WTC11 (cell line): Measurements from ENCODE around the gene STK33. TPM values are rescaled to one million over a fixed set of nuclear protein-coding genes. Genes with fewer than 3 reads are reported as not detected.

Experiments used
- ATAC-seq: fragments of 200-7000 bp; cut with Tn5 transposase; 2 replicates; pipeline ENCODE4 v1.10.0; 2021; ENCODE audit warnings: mild to moderate bottlenecking, moderate library complexity
- CTCF ChIA-PET: fragments of 300-600 bp; sonication (Branson Sonifier 250); formaldehyde crosslinking; loops from one replicate; lab custom pipeline; 2021; ENCODE audit warnings: antibody characterized with exemption; lab: Charles Lee
- POLR2A ChIA-PET: fragments of 350-600 bp; sonication (Branson Sonifier 250); formaldehyde crosslinking; loops from one replicate; lab custom pipeline; 2021; ENCODE audit warnings: antibody characterized with exemption; lab: Charles Lee
- DNase-seq: peaks from one replicate; pipeline ENCODE4 v3.0.0; 2021; ENCODE audit warnings: low spot score
- H3K27ac Mint-ChIP-seq: 2 replicates; pipeline ENCODE4 v1.8.0; 2021; ENCODE audit warnings: mixed read lengths
- H3K27me3 Mint-ChIP-seq: 2 replicates; pipeline ENCODE4 v1.8.0; 2021; ENCODE audit warnings: low read depth, mild to moderate bottlenecking, moderate library complexity, mixed read lengths
- H3K36me3 Mint-ChIP-seq: 2 replicates; pipeline ENCODE4 v1.8.0; 2021; ENCODE audit warnings: mixed read lengths
- H3K4me1 Mint-ChIP-seq: 2 replicates; pipeline ENCODE4 v1.8.0; 2022; ENCODE audit warnings: mixed read lengths
- H3K4me3 Mint-ChIP-seq: 2 replicates; pipeline ENCODE4 v1.8.0; 2021; ENCODE audit warnings: mild to moderate bottlenecking, moderate library complexity, mixed read lengths
- H3K9me3 Mint-ChIP-seq: 2 replicates; pipeline ENCODE4 v1.8.0; 2021; ENCODE audit warnings: mixed read lengths
- ATF3 ChIP-seq: sonication (generic); formaldehyde crosslinking; conservative IDR thresholded peaks from 2 replicates; pipeline ENCODE4 v1.8.1; 2022; ENCODE audit warnings: mild to moderate bottlenecking, missing genetic modification reagents
- CDX4 ChIP-seq: fragments of 250-450 bp; sonication (Bioruptor Pico); IDR thresholded peaks from 2 replicates; pipeline ENCODE4 v1.9.0; 2021; ENCODE audit warnings: moderate library complexity, mild to moderate bottlenecking, inconsistent platforms, borderline replicate concordance
- E2F5 ChIP-seq: sonication (generic); formaldehyde crosslinking; IDR thresholded peaks from 2 replicates; pipeline ENCODE4 v1.8.1; 2022; ENCODE audit warnings: mild to moderate bottlenecking, moderate library complexity, missing genetic modification reagents
- ELF4 ChIP-seq: sonication (generic); formaldehyde crosslinking; IDR thresholded peaks from 2 replicates; pipeline ENCODE4 v1.8.1; 2022; ENCODE audit warnings: low read depth, mild to moderate bottlenecking, moderate library complexity, missing genetic modification reagents
- ESRRA ChIP-seq: sonication (generic); formaldehyde crosslinking; IDR thresholded peaks from 2 replicates; pipeline ENCODE4 v1.8.1; 2022; ENCODE audit warnings: mild to moderate bottlenecking, missing genetic modification reagents, borderline replicate concordance
- ETV6 ChIP-seq: sonication (generic); formaldehyde crosslinking; IDR thresholded peaks from 2 replicates; pipeline ENCODE4 v1.8.1; 2022; ENCODE audit warnings: mild to moderate bottlenecking, missing genetic modification reagents
- FOXP1 ChIP-seq: sonication (generic); formaldehyde crosslinking; IDR thresholded peaks from 2 replicates; pipeline ENCODE4 v1.8.0; 2022; ENCODE audit warnings: missing genetic modification reagents, mild to moderate bottlenecking, moderate library complexity, borderline replicate concordance
- GTF2I ChIP-seq: fragments of 250-450 bp; sonication (Bioruptor Pico); conservative IDR thresholded peaks from 2 replicates; pipeline ENCODE4 v1.4.0; 2021; ENCODE audit warnings: mild to moderate bottlenecking
- HMGXB4 ChIP-seq: sonication (generic); formaldehyde crosslinking; IDR thresholded peaks from 2 replicates; pipeline ENCODE4 v1.8.1; 2023; ENCODE audit warnings: mild to moderate bottlenecking, moderate library complexity, missing genetic modification reagents
- KAT7 ChIP-seq: sonication (generic); formaldehyde crosslinking; IDR thresholded peaks from 2 replicates; pipeline ENCODE4 v1.8.1; 2023; ENCODE audit warnings: missing genetic modification reagents, mild to moderate bottlenecking, borderline replicate concordance
- OVOL2 ChIP-seq: fragments of 250-450 bp; sonication (Bioruptor Pico); IDR thresholded peaks from 2 replicates; pipeline ENCODE4 v1.9.0; 2021; ENCODE audit warnings: mild to moderate bottlenecking, borderline replicate concordance
- RORB ChIP-seq: fragments of 250-450 bp; sonication (Bioruptor Pico); IDR thresholded peaks from 2 replicates; pipeline ENCODE4 v1.9.0; 2021; ENCODE audit warnings: mild to moderate bottlenecking
- STAT6 ChIP-seq: sonication (generic); formaldehyde crosslinking; conservative IDR thresholded peaks from 2 replicates; pipeline ENCODE4 v1.8.1; 2023; ENCODE audit warnings: mild to moderate bottlenecking, low read depth, missing genetic modification reagents, moderate library complexity
- TCF7 ChIP-seq: sonication (generic); formaldehyde crosslinking; IDR thresholded peaks from 2 replicates; pipeline ENCODE4 v1.8.0; 2022; ENCODE audit warnings: mild to moderate bottlenecking, low read depth, missing genetic modification reagents, moderate library complexity
- TEAD4 ChIP-seq: sonication (generic); formaldehyde crosslinking; IDR thresholded peaks from 2 replicates; pipeline ENCODE4 v1.8.0; 2022; ENCODE audit warnings: mild to moderate bottlenecking, missing genetic modification reagents
- TP53 ChIP-seq: sonication (generic); formaldehyde crosslinking; IDR thresholded peaks from 2 replicates; pipeline ENCODE4 v1.8.1; 2023; ENCODE audit warnings: mild to moderate bottlenecking, missing genetic modification reagents
- ZNF138 ChIP-seq: sonication (generic); formaldehyde crosslinking; conservative IDR thresholded peaks from 2 replicates; pipeline ENCODE4 v1.8.1; 2022; ENCODE audit warnings: mild to moderate bottlenecking, moderate library complexity, missing genetic modification reagents
- ZNF425 ChIP-seq: fragments of 250-450 bp; sonication (Bioruptor Pico); conservative IDR thresholded peaks from 2 replicates; pipeline ENCODE4 v1.9.0; 2021; ENCODE audit warnings: mild to moderate bottlenecking
- ZNF671 ChIP-seq: fragments of 250-450 bp; sonication (Bioruptor Pico); IDR thresholded peaks from 2 replicates; pipeline ENCODE4 v1.8.0; 2021; ENCODE audit warnings: mild to moderate bottlenecking
- total RNA-seq: library from RNA; stranded (reverse); gene quantifications from 3 replicates; pipeline ENCODE4 v1.2.3, GENCODE V29; 2021

Gene STK33
- total RNA-seq, 1 experiment from 2014 or later = 13.3 TPM

- TF ChIP-seq STAT6 (CRISPR knock-in tag) (no peak), CDX4 (CRISPR knock-in tag) (no peak)
These were observed 45.6 kb upstream of the STK33 start (continued) for GRCh38 chr11:8639655-8640054.

GRCh38 chr11:8638300-8638699 is 44.3 kb upstream of the STK33 start:
- ChIA-PET POLR2A (interaction anchor here (0.6 kb wide), 1 partner anchor 556 kb away, joined by 4 read pairs; no protein-coding TSS in a partner anchor), CTCF (no interaction called here)
- Mint-ChIP-seq H3K36me3 (peaks cover 18% of the 10 kb centered on the region; the same call in 1 of the 2 replicates), H3K27me3 (no peaks in the 10 kb centered on the region; the same call in 1 of the 2 replicates), H3K4me1 (peaks cover 28% of the 10 kb centered on the region), H3K4me3 (no peak overlapping the region), H3K9me3 (peaks cover 13% of the 10 kb centered on the region), H3K27ac (no peak overlapping the region)
- DNase-seq = no peak
- ATAC-seq = 0 out of 2 replicates have a peak, but pooled peaks have one; percentile 7
- TF ChIP-seq ZNF671 (CRISPR knock-in tag) = no peak
- TF ChIP-seq ZNF425 (CRISPR knock-in tag) = no peak
- no peak for TF ChIP-seq ESRRA (CRISPR knock-in tag)
- TF ChIP-seq ZNF138 = no peak
- TF ChIP-seq TCF7 = no peak
- TF ChIP-seq TP53 = no peak
- TF ChIP-seq GTF2I = no peak
- TF ChIP-seq ELF4 = no peak
- TF ChIP-seq KAT7 (CRISPR knock-in tag) = no peak
- TF ChIP-seq ETV6 (CRISPR knock-in tag) = no peak
- TF ChIP-seq E2F5 (CRISPR knock-in tag) = no peak
- no peak for TF ChIP-seq TEAD4 (CRISPR knock-in tag)
- TF ChIP-seq ATF3 = no peak
- no peak for TF ChIP-seq OVOL2 (CRISPR knock-in tag)
- no peak for TF ChIP-seq HMGXB4 (CRISPR knock-in tag)
- TF ChIP-seq RORB (CRISPR knock-in tag) = no peak
- TF ChIP-seq FOXP1 (CRISPR knock-in tag) = no peak
